Endothelial cell of umbilical vein (primary cell): ENCODE measurements around the gene TNS1. TPM values are rescaled to one million over a fixed set of nuclear protein-coding genes. Genes with fewer than 3 reads are reported as not detected.

Experiments used
- BruUV-seq: library from RNA; stranded (reverse); fragments of 400-500 nt; replicated peaks from 2 replicates; lab custom pipeline; 2021; lab: Mats Ljungman, UMichigan
- CTCF ChIA-PET: fragments of 300-600, 350-600 bp; sonication (Branson Sonifier 250); formaldehyde crosslinking; loops from one replicate; lab custom pipeline; 2021; ENCODE audit warnings: antibody characterized with exemption, inconsistent platforms; lab: Charles Lee
- POLR2A ChIA-PET: fragments of 300-600, 350-600 bp; sonication (Branson Sonifier 250); formaldehyde crosslinking; loops from one replicate; lab custom pipeline; 2021; ENCODE audit warnings: antibody characterized with exemption, inconsistent platforms; lab: Charles Lee
- DNase-seq: peaks from one replicate; pipeline ENCODE4 v3.0.0-alpha.2; 2011; ENCODE audit warnings: low read depth, low spot score
- FAIRE-seq: peaks from 2 replicates; lab custom pipeline; 2011; peaks lifted over from hg19 to GRCh38; lab: Jason Lieb, UNC
- H2AFZ ChIP-seq: 2 replicates; pipeline ENCODE4 v1.6.0; 2012; ENCODE audit warnings: low read depth, low read length, control low read depth, inconsistent platforms
- H3K27ac ChIP-seq: 2 replicates; pipeline ENCODE4 v1.5.1; 2011; ENCODE audit warnings: low read depth, mild to moderate bottlenecking, control low read depth, low read length, moderate library complexity; ENCODE audit not compliant: insufficient read depth
- H3K27me3 ChIP-seq, 2 experiments: 2 replicates each; pipeline versions ENCODE4 v1.6.0 to v1.6.1; 2011; ENCODE audit warnings: low read length in 2 of 2, mixed read lengths in 1 of 2; ENCODE audit not compliant: control insufficient read depth in 2 of 2, insufficient read depth in 2 of 2
- H3K36me3 ChIP-seq, 2 experiments: 2 replicates in 1 of 2; 3 replicates in 1 of 2; pipeline ENCODE4 v1.5.1; 2011; ENCODE audit warnings: low read length in 2 of 2, mild to moderate bottlenecking in 1 of 2, moderate library complexity in 1 of 2; ENCODE audit not compliant: control insufficient read depth in 2 of 2, insufficient read depth in 2 of 2; ENCODE audit errors: extremely low read depth in 1 of 2
- H3K4me1 ChIP-seq: 3 replicates; pipeline ENCODE4 v1.5.1; 2011; ENCODE audit warnings: mild to moderate bottlenecking, low read length; ENCODE audit not compliant: control insufficient read depth, insufficient read depth; ENCODE audit errors: extremely low read depth
- H3K4me2 ChIP-seq: 2 replicates; pipeline ENCODE4 v1.6.1; 2011; ENCODE audit warnings: low read length, control low read depth, mixed read lengths; ENCODE audit not compliant: insufficient read depth
- H3K4me3 ChIP-seq, 3 experiments: fragments of 200-600 bp in 1 of 3; sonication (generic), shearing (Covaris generic) in 1 of 3; replicated peaks in 1 of 3; 2 replicates each; pipeline ENCODE4 v1.5.1; 2011 to 2016; ENCODE audit warnings: control low read depth in 3 of 3, low read length in 3 of 3, mild to moderate bottlenecking in 2 of 3, inconsistent platforms in 1 of 3, low read depth in 1 of 3, moderate library complexity in 1 of 3; ENCODE audit not compliant: insufficient read depth in 1 of 3
- H3K79me2 ChIP-seq: 2 replicates; pipeline ENCODE4 v1.6.0; 2012; ENCODE audit warnings: low read length, inconsistent platforms; ENCODE audit not compliant: control insufficient read depth, insufficient read depth
- H3K9ac ChIP-seq: replicated peaks from 2 replicates; pipeline ENCODE3; 2011; ENCODE audit warnings: low read length, control low read depth; ENCODE audit not compliant: insufficient read depth; ENCODE audit errors: extremely low read depth
- H3K9me1 ChIP-seq: replicated peaks from 3 replicates; pipeline ENCODE4 v1.6.0; 2011; ENCODE audit warnings: mild to moderate bottlenecking, low read length; ENCODE audit not compliant: control insufficient read depth, insufficient read depth; ENCODE audit errors: extremely low read depth
- H3K9me3 ChIP-seq: replicated peaks from 2 replicates; pipeline ENCODE4 v1.5.1; 2012; ENCODE audit warnings: low read length, inconsistent platforms; ENCODE audit not compliant: control insufficient read depth, insufficient read depth
- H4K20me1 ChIP-seq: replicated peaks from 2 replicates; pipeline ENCODE3; 2011; ENCODE audit warnings: mild to moderate bottlenecking, low read length; ENCODE audit not compliant: control insufficient read depth, insufficient read depth; ENCODE audit errors: extremely low read depth
- EZH2 ChIP-seq: IDR thresholded peaks from 2 replicates; pipeline ENCODE4 v1.6.1; 2012; ENCODE audit warnings: borderline replicate concordance, low read depth, mild to moderate bottlenecking, moderate library complexity, low read length, inconsistent platforms; ENCODE audit not compliant: severe bottlenecking
- FOS ChIP-seq: IDR thresholded peaks from 2 replicates; pipeline ENCODE4 v1.6.1; 2011; ENCODE audit warnings: mild to moderate bottlenecking, low read length, moderate library complexity, borderline replicate concordance; ENCODE audit not compliant: insufficient read depth
- GATA2 ChIP-seq: IDR thresholded peaks from 2 replicates; pipeline ENCODE4 v1.7.0; 2011; ENCODE audit warnings: low read depth, mild to moderate bottlenecking, moderate library complexity, mixed read lengths, low read length; ENCODE audit not compliant: insufficient read length, insufficient read depth
- JUN ChIP-seq: IDR thresholded peaks from 2 replicates; pipeline ENCODE4 v1.6.1; 2011; ENCODE audit warnings: borderline replicate concordance, low read depth; ENCODE audit not compliant: insufficient read length, insufficient read depth
- MYC ChIP-seq: IDR thresholded peaks from one replicate; pipeline ENCODE4 v1.6.1; 2011; ENCODE audit warnings: mild to moderate bottlenecking, low read depth, low read length
- POLR2A ChIP-seq: IDR thresholded peaks from 2 replicates; pipeline ENCODE4 v1.6.1; 2012; ENCODE audit warnings: low read depth, mild to moderate bottlenecking, control low read depth, low read length
- POLR2AphosphoS5 ChIP-seq: IDR thresholded peaks from 2 replicates; pipeline ENCODE4 v1.6.1; 2012; ENCODE audit warnings: low read depth, mild to moderate bottlenecking, control low read depth, low read length, moderate library complexity; ENCODE audit not compliant: insufficient read depth
- dilution Hi-C: fragments of 300-500 bp; cut with MboI; formaldehyde crosslinking; loops from one replicate; pipeline ENCODE4 v1.15.0; 2019; ENCODE audit warnings: low sequenced_read_pairs; ENCODE audit not compliant: extremely low pct_ligation_motif_present
- intact Hi-C: fragments of 100-400 bp; cut with micrococcal nuclease; formaldehyde crosslinking; loops from one replicate; pipeline ENCODE4 v1.10.0; 2022
- polyA plus RNA-seq, 4 experiments: library from polyadenylated mRNA; depleted of rRNA in 3 of 4; stranded (reverse) in 3 of 4; unstranded in 1 of 4; fragments of >200 nt; gene quantifications; 2 replicates each; pipeline versions ENCODE4 v1.2.1 to v1.2.3, GENCODE V29; 2011 to 2012; ENCODE audit warnings: missing spikeins in 1 of 4
- total RNA-seq: library from RNA; stranded (reverse); gene quantifications from 2 replicates; pipeline ENCODE4 v1.2.3, GENCODE V29; 2021
- TF ChIP-seq, protein P1 (sequence below), 2 donors: IDR thresholded peaks; 1 replicate in 1 of 2; 2 replicates in 1 of 2; pipeline ENCODE4 v1.5.1; 2011; ENCODE audit warnings: low read length in 2 of 2, mild to moderate bottlenecking in 2 of 2, moderate library complexity in 2 of 2, control low read depth in 1 of 2, inconsistent platforms in 1 of 2, low read depth in 1 of 2; ENCODE audit not compliant: insufficient read depth in 1 of 2; ENCODE audit errors: extremely low read depth in 1 of 2
- TF ChIP-seq, protein P2 (sequence below): IDR thresholded peaks from 2 replicates; pipeline ENCODE4 v1.6.1; 2011; ENCODE audit not compliant: insufficient read depth, insufficient read length

The TNS1 gene
- total and polyA plus RNA-seq, 2 donors (not counting 3 experiments of a cell fraction or from before 2014, with no cell fraction given): 11.0 to 52.1 TPM

DNA sequence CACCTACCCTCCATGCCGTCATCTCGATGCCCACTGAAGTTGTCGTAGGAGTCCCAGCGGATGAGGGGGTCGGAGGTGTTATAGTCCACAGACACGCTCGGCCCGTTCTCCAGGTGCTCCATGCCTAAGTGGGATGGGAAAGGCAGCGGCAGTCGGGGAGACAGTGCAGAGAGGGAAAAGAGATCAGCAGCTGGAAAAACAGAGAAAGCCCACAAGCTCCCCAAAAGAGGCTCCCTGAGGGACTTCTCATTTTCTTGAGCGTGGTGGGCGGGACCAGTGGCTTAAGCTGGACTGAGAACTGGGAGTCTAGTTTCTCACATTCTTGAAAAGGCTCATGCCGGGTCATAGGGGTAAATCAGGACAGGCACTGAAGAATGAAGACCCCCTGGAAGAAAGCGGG, 121.9 kb downstream of the TNS1 start:
- Histone ChIP-seq H2AFZ (no peak overlapping the region), H3K9me1 (no peaks in the 10 kb centered on the region), H3K9me3 (no peaks in the 10 kb centered on the region), H3K4me2 (no peak overlapping the region), H3K27ac (no peak overlapping the region), H3K4me3 (no peak overlapping the region), H3K79me2 (no peaks in the 10 kb centered on the region), H3K9ac (no peak overlapping the region), H3K4me1 (no peaks in the 10 kb centered on the region), H4K20me1 (no peaks in the 10 kb centered on the region), H3K27me3 (no peaks in the 10 kb centered on the region), H3K36me3 (peaks cover 0 to 2% of the 10 kb centered on the region in 2 experiments)
- ChIA-PET CTCF (interaction anchor here (0.6 to 15.4 kb wide), 4 partner anchors 35 to 113 kb away, joined by 3 to 269 read pairs (median 5); no protein-coding TSS in a partner anchor), POLR2A (no interaction called here)
- BruUV-seq: no TSS peak
- FAIRE-seq (no peak), DNase-seq (no peak)
- dilution Hi-C loops: no loop called here
- intact Hi-C loops: no loop called here
- no peak for TF ChIP-seq FOS
- no peak for TF ChIP-seq JUN

DNA sequence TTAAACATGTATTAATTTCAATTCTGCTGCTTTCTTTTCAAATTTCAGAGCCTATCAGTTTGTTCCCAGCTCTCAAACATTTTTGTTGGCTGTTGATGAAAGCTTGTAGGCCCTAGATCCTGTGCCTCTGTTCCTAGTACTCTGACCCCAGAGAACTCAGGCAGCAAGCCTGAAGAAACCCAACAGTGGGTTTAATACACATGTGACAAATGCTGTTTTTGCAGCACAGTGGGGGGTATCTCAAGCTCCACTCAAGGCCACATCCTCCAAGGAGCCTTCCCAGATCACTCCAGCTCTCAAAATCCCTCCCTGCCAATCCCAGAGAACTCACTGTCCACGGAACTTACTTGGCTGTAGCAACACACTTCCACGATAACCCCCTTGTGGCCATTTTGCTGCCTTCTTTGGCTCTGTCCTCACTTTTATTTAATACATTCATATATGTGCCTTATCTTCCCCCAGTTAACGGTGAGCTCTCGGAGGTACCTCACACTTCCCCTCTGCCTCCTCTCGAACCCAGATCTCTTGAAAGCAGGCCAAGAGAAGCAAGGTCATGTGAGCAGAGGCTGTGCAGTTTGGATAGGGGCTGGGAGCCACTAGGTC, 122.4 kb downstream of the TNS1 start:
- CTCF ChIA-PET: interaction anchor here (0.9 to 15.4 kb wide), 5 partner anchors 11 to 113 kb away, joined by 3 to 269 read pairs (median 3); no protein-coding TSS in a partner anchor
- FAIRE-seq: no peak
- no peak overlapping the region for H3K4me3 ChIP-seq
- no peaks in the 10 kb centered on the region for H3K9me3 ChIP-seq
- H3K9me1 ChIP-seq: no peaks in the 10 kb centered on the region
- H3K27me3 ChIP-seq: no peaks in the 10 kb centered on the region
- no peaks in the 10 kb centered on the region for H3K36me3 ChIP-seq
- H3K4me1 ChIP-seq: no peaks in the 10 kb centered on the region
- intact Hi-C loops (no loop called here), dilution Hi-C loops (no loop called here)
- H3K4me2 ChIP-seq: no peak overlapping the region
- no peak for TF ChIP-seq POLR2AphosphoS5
- no peak for TF ChIP-seq EZH2
- TF ChIP-seq, protein P1, sequence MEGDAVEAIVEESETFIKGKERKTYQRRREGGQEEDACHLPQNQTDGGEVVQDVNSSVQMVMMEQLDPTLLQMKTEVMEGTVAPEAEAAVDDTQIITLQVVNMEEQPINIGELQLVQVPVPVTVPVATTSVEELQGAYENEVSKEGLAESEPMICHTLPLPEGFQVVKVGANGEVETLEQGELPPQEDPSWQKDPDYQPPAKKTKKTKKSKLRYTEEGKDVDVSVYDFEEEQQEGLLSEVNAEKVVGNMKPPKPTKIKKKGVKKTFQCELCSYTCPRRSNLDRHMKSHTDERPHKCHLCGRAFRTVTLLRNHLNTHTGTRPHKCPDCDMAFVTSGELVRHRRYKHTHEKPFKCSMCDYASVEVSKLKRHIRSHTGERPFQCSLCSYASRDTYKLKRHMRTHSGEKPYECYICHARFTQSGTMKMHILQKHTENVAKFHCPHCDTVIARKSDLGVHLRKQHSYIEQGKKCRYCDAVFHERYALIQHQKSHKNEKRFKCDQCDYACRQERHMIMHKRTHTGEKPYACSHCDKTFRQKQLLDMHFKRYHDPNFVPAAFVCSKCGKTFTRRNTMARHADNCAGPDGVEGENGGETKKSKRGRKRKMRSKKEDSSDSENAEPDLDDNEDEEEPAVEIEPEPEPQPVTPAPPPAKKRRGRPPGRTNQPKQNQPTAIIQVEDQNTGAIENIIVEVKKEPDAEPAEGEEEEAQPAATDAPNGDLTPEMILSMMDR (IDR thresholded peaks at IDR 0.05; ENCODE audit: extremely low read depth in 1 of 2, insufficient read depth in 1 of 2, low read depth in 1 of 2, low read length in 2 of 2): no peak
- TF ChIP-seq, protein P2, sequence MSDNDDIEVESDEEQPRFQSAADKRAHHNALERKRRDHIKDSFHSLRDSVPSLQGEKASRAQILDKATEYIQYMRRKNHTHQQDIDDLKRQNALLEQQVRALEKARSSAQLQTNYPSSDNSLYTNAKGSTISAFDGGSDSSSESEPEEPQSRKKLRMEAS: no peak
- no peak for TF ChIP-seq GATA2
- no peak for TF ChIP-seq MYC
- TF ChIP-seq JUN: no peak
- no peak for TF ChIP-seq FOS
- TF ChIP-seq POLR2A: no peak
- POLR2A ChIA-PET: no interaction called here
- no peak overlapping the region for H3K27ac ChIP-seq
- H4K20me1 ChIP-seq: no peaks in the 10 kb centered on the region
- DNase-seq: no peak
- no peak overlapping the region for H3K9ac ChIP-seq
- no peaks in the 10 kb centered on the region for H3K79me2 ChIP-seq
- no peak overlapping the region for H2AFZ ChIP-seq
- BruUV-seq: no TSS peak
